NCI-H2107 treated with DMSO at 0.1 percent for 48 hours (cell line): ENCODE data around the gene NR5A1.

ENCODE experiments used
- DNase-seq: peaks from one replicate; lab custom pipeline; 2025; ENCODE audit not compliant: unreplicated experiment; lab: John Stamatoyannopoulos, UW

Gene NR5A1

DNA sequence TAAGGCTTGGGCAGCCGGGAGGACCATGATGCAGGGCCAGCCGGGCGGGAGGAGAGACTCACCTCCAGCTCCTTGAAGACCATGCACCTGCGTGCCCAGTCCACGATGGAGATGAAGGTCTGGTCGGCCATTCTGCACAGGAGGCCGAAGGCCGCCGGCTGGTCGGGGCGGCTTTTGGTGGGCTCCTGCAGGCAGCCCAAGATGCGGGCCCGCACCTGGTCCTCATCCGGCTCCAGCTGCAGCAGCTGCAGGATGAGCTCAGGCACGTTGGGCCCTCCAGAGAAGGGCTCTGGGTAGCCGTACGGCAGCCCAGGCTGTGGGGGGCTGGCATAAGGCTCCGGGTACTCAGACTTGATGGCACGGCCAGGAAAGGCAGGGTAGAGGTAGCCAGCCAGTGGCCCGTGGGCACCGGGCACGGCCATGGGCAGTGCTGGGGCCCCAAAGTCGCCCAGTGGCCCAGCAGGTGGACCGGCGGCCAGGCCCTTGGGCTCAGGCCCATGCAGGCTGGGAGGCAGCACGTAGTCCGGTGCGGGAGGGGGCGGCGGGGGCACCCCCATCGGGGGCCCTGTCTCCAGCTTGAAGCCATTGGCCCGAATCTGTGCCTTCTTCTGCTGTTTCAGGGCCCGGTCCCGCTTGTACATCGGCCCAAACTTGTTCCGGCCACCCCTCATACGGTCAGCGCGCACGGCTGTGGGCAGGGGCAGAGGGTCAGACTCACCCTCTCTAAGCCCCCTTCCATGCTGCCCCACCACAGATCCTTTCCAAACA lies 7.0 kb downstream of the NR5A1 start:
- no peak for DNase-seq

DNA sequence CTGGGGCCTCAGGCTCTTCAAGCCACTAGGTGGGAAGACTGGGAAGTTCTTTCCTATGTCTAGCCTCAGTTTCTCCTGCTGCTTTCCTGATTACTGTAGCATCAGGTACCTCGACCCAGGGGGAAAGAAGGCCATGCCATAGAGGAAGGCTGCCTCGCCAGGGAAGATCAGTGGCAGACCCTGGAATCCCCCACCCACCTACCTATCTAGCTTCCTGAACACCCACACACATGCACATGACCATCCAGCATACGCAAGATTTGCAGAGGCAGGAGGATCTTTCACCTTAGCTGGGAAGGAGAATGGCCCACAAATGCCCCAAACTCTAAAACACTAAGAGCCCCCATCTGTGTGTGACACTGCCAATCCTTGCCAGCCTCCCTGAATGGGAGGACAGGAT lies 8.0 kb downstream of the NR5A1 start:
- no peak for DNase-seq

DNA sequence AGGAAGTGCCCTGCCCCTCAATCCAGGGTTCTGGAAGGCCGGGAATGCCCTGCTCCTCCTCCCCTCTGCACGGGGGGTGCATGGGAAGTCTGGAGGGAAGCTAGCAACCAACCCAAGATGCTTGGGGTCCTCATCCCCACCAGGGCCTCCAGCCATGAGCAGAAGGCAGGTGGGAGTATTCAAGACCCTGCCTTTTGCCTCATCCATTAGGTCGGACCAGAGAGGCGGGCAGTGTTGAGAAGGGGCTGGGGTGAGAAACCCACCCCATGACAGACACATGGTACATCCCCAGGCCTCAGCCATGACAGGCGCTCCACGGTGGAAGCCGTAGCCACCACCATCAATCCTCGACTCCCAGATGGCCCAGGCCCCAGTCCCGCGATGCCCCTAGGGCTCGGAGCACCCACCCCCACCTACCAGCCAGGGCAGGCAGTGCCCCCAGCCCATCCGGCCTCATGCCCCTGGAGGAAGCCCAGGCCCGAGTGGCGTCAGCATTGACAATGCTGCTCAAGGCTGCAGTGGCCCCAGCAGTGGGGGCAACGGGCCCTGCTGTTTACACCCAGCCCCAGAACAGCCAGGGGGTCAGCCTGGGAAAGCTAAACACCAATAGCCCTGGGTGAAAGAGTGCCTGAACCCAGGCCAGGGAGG lies 8.6 kb downstream of the NR5A1 start:
- no peak for DNase-seq

DNA sequence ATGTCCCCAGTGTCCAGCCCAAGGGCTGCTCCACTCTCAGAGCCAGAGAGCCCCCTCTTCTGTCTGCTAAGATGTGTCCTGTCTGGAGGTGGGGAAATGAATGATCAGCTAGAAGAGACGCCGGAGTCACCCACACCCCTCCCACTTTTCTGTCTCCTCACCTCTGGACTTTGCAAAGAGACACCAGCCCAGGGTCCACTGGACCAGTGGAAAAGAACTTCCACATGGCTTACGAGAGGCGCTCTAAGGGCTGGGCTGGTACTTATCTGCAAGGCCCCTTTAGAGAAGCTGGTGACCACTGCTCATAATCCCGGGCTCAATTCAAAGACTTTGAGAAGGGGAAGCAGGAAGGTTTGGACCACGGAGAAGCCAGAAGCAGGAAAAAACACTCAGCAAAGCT lies 9.2 kb downstream of the NR5A1 start:
- DNase-seq: no peak

DNA sequence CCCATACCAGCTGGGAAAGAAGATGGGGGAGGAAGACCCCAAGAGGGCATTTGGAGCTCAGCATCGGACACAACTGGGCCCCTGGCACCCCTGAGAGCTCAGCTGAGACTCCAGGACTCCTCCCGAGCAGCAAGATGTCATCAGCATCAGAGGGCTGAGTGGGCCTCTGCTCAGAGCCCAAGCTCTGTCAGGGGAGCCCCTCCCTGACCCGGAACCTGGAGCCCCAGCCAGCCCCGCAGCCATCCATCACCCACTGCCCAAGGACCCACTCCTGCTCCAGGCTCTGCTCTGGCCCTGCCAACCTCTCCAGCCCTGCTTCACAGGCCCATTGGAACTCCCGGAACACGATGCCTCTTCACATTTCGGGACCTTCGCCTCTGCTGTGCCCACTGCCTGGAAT lies 9.8 kb downstream of the NR5A1 start:
- DNase-seq: no peak

DNA sequence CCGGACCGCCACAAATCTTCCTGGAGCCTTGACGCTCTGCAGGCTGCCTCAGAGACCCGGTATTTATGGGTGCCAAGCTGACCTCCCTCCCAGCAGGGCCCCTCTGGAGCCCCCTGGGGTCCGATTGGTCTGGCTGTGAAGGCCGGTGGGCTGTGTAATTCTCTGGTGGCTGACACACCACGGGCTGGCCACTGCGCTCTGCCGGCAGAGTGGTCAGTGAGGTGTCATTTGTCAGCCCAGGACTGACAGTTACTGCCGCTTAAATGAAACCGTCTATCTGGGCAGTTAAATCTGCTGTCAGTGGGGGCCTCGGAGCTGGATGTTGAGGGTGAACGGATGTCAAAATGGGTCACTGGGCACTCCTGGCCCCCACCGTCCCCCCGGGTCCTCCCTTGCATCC lies 10.7 kb downstream of the NR5A1 start:
- DNase-seq: no peak

DNA sequence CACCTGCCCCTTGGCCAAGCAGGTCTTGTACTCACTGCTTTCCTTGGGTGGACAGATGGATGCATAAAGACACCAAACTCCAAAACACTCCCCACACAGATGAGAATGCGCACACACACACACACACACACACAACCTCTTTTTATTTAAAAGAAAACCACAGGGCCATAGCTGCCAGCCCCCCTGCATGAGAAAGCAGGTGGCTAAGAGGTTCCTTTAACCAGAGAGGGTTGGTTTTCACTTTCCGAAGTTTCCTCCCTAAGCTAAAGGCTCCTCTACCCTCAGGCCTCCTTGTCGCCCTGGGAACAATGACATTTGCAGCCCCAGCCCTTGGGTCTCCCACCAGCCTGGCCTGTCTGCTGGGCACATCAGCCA lies 11.1 kb downstream of the NR5A1 start:
- DNase-seq: peak; percentile 31

DNA sequence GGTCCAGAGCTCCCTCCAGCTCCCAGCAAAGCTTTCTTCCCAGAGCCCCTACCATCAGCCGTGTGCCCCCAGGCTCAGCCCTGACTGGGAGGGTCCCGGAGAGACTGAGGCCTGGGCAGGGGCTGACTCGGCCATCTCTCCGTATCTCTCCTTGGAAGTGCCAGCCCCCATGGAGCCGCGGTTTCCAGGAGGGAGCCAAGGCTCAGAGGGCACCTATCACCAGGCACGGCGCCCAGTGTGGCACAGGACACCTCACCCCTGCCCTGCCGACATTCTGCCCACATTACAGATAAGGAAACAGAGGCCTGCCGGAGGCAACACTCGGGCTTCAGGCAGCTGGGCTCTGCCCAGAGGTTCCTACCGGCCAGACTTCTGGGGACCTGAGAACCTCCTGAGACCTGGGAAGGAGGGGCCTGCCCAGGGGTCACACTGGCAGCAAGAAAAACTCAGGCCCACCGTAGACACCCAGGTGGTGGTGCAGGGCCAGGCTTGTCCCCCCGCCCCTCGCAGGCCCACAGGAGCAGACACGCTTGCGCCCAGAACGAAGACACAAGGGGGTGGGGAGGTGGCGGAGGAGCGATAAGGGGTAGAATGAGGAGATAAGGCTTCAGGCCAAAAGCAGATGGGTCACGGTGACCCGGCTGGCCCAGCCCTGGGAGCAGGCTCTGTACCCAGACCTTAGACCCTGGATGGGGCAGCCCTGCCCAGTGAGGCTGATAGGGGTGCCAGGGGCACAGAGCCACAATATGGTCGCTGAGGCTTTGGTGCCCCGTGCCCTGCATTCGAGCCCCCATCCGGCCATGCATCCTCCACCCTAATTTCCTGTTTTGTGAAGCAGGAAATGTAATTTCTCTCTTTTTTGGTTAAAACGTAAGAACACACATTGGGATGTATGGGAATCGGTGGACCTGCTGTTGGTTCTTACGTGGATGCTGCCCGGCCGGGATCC lies 11.8 kb downstream of the NR5A1 start:
- no peak for DNase-seq

DNA sequence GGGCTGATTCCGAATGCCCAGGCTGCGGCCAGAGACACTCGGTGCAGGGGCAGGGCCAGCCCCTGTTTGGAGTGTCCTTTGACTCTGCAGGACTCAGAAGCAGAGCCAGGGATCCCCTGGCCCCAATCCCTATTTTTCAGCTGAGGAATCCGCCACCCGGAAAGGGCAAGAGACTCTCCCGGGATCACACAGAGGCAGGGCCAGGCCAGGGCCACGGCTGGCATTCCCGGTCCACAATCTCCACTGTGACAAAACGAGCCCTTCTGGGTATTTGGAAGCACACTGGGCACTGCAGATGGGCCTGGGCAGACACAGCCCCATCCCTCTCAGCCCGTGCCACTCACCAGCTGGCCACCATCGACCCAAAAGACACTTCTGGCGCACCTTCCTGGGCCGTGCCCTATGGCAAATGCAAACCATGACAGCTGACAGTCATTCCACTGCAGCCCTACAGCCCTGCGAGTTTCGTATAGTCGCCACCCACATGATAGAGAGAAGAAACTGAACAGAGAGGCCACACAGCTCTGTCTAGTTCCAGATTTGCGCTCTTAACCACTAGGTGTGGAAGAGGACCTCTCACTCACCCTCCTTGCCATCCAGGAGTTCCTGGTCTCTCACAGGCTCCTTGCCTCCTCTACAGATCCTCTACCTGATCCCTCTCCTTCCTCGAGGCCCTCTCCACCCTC lies 13.3 kb downstream of the NR5A1 start:
- no peak for DNase-seq

DNA sequence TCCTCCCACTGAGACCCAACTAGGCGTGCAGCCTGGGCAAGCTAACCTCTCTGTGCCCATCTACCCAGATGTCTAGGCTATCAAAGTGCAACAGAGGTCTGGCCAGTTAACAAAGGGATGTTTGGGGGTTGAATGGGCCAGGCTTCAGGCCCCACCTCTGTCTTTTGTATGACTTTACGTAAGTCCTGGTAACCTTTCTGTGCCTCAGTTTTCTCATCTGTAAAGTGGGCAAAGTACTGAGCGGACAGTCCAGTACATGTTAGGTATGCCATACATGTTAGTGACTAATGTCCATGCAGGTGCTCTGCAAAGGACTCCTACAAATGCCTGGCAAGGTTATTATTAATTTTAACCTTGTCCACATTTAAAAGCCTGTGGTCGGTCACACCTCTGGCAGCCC lies 14.0 kb downstream of the NR5A1 start:
- DNase-seq: no peak

DNA sequence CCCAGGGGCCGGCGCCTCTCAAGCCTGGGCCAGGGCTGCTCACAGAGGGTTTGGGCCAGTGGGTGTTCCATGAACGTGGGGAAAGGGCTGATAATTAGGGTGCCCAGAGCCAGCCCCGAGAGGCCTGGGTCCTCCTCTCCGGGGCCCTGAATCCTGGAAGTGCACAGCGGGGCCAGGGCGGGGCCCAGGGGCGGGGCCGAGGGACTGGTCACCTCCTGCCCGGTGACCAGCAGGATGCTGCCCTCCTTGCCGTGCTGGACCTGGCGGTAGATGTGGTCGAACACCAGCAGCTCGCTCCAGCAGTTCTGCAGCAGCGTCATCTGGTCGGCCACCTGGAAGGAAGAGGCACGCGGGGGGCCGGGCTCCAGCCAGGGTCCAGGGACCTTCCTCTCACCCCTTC lies 14.4 kb downstream of the NR5A1 start:
- DNase-seq: no peak

DNA sequence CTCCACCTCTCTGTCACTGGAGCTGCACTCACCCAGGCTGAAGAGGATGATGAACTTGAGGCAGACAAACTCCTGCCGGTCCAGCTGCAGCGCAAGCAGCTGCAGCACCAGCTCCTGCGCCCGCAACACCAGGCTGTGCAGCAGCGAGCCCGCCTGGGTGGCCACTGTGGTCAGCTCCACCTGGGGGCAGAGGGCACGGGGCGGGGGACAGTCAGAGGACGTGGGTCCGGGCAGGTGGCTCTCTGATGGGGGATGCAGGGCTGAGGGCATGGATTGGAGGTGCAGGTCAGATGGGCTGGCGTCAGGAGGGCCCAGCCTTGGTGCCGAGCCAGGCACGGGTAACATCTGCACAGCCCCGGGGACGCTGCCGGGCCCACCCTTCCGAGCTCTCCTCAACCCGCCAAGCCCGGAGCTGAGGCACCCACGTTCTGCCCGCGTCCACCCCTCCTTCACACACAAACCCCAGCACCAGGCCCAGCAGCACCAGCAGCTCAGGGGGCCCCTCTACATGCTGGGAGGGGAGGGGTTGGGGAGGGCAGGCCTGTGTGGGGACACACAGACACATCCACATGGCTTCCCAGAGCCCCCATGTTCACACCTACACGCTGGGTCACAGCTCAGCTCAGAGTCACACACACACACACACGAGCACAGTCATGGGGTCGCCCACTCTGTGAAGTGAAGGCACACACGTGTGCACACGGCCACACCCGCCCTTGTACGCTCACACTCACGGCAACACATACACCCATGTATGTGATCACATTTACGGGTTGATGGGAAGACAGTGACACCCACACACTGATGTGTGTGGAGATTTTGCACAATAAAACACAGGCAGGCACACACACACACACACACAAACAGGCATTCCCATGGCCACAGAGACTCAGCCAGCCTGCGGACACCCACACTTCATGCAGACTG lies 15.9 kb downstream of the NR5A1 start:
- DNase-seq: no peak

DNA sequence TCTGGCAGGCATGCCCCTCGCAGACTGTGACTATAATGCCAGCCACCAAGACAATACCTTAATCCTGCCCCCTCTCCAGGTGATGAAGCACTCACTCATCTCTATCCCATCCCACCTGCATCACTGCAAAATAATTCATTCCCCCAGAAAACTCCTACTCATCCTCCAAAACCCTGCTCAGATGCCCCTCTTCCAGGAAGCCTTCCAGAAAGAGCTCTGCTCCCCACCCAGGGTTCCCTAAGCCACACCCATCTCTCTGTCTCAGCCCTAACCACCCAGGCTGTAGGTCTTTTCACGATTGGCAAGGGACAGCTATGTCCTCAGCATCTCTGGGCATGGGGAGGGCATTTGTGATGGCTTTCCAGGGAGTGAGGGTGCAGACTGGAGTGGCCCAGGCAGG lies 17.2 kb downstream of the NR5A1 start:
- no peak for DNase-seq

DNA sequence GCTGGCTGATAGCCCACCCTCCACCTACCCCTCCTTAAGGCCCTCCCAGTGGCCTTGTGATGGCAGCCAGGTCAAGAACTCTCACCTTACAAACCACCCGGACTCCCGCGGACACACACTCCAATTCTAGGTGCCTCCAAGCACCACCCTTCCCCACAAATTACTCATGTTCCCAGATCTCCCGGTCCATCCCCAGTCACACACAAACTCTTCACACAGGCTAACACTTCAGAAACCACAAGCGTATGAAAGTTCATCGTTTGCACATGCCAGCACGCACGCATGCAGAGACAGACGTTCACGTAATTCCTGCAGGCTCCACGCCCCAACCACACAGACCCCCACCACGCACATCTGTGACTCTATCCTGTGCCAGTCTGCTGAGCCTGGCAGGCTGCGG lies 18.0 kb downstream of the NR5A1 start:
- no peak for DNase-seq

DNA sequence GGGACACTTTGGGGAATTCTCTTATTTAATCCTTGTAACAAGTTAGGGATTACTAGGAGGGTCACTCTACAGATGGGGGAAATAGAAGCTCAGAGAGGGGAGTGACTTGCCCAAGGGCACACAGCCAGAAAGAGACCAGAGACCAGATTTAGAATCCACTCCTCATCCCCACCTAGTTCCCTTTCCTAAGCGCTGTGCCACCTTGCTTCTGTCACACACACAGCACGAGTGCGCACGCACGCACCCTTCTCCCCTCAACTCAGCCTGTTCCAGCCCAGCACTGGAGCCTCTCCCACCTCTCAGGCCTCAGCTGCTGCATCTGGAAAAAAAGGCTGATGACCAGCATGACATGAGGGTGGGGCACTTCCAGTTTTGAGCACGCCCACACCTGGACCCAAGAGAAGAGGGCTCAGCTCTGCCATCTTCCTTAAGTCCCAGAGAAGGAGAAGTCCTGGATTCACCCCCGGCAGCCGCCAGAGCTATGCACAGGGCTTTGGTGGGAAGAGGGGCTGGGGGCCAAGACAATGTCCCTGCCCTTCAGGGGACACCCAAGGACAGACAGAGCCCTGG lies 18.5 kb downstream of the NR5A1 start:
- DNase-seq: no peak

DNA sequence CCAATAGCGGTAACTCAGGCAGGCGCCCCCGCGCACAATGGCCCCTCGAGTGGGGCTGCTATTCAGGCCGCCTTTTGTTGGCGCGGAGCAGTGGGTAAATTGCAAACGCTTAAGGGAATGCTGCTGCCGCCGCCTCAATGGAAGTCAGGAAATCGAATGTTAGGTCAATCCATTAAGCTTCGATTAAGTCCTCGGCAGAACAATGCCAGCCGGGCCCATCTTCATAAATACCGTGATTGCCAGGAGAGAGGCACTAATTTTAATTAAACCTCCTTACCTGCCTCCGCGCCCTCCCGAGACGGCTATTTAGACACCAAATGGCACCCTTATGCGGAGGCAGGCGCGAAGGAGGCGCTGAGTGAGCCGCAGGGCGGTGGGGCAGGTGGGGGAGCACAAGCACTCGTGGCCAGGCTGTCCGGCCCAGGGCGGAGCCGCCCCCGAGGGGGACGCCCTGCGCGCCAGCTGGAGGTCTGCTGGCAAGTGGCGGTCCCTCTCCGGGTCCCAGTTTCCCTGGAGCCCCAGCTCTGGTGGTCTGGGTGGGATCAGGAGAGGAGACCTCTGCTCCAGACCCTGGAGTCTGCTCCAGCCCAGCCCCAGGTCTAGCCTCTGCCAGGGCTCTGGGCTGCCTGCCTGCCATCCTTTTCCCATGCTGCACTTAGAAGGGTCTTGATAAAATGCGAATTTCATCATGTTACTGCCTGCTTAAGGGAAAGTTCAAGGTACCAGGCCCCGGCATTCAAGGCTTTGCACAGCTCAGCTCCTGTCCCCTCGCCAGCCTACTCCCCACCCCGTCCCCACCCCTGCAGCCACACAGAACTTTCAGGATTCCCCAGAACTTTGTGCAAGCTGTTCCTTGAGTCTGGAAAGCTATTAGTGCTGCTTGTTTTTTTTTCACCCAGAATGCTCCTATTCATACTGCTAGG lies 19.7 kb downstream of the NR5A1 start:
- DNase-seq: no peak

DNA sequence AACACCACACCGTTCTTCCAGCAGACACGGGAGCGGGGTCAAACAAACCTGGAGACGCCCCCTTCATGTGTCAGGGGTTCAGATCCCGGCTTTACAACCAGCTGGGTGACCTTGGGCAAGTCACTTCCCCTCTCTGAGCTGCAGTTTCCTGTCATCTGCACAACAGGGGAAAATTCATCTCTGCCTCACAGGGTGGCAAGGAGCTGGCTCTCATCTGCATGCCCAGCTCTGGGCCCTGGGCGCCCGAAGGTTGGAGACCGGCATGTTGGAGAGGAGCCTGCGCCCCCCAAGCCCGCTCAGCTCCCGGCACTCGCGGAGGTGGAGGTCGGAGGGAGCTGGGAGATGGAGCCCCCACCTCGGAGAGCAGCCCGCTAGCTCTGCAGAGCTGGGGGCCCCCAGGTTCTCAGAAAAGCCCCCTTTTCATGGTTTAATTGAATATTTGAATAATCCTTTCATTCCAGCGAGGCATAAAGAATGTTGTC lies 20.4 kb downstream of the NR5A1 start:
- DNase-seq: no peak

DNA sequence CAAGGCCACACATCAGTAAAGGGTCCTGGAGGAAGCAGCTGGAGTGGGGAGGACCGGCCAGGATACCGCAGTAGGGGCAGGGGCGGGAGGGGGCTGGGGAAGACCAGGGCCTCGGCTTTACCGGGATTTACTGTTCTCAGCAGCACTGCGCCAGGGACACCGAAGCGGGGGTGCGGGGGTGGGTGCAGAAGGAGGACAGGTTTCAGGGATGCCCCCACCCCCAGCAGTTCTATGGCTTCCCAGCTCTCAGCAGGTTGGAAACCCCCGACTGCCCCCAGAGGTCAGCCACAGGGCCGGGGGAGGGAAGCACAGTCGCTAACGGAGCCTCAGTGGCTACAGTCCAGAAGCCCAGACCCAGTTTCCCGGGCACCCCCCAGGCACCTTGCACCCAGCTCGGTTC lies 21.3 kb downstream of the NR5A1 start:
- no peak for DNase-seq

DNA sequence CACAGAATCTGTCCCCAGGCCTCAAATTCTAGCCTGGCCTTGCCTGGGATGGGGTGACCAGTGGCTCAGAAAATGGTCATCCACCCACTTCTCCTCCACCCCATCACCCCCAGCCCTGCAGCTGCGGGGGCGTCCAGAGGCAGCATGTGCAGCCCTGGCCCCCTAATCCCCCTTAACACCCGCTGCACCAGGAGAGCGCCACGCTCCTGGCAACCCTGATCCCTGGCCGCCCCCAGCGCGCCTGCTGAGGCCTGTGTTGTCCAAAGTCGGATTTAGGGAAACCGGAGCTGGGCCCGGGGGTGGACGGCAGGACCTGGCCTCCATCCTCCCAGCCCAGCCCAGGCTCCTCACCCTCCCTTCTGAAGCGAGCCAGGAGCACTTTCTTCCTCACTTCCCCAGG lies 22.0 kb downstream of the NR5A1 start:
- DNase-seq: no peak
